ENCODE measurements around the gene ABI1. TPM values are rescaled to one million over a fixed set of nuclear protein-coding genes. Genes with fewer than 3 reads are reported as not detected.

Gene ABI1
- total and polyA plus RNA-seq, 2 of the 13 experiments (the other 11 are each of a cell fraction or from before 2014, with no cell fraction given), result 20.9 to 22.9 TPM

GRCh38 chr10:26860443-26861204 is at the start of gene ABI1 (continued):
- TF ChIP-seq TFE3 (CRISPR knock-in tag; IDR thresholded peaks at IDR 0.05) (peak; percentile 44), ZHX1 (CRISPR knock-in tag; IDR thresholded peaks at IDR 0.05; ENCODE audit: low read depth) (no peak), PCBP1 (IDR thresholded peaks at IDR 0.05; ENCODE audit: borderline replicate concordance, low read depth, low read length) (no peak), ZBTB14 (CRISPR knock-in tag; IDR thresholded peaks at IDR 0.05) (no peak), RARG (CRISPR knock-in tag; IDR thresholded peaks at IDR 0.05; ENCODE audit: low read depth) (no peak), NR1H2 (CRISPR knock-in tag; IDR thresholded peaks at IDR 0.05; ENCODE audit: borderline replicate concordance, low read depth) (no peak), HNRNPH1 (optimal IDR thresholded peaks at IDR 0.05; ENCODE audit: low read depth, low read length) (peak; percentile 89), ZSCAN30 (CRISPR knock-in tag; IDR thresholded peaks at IDR 0.05) (peak; percentile 19; the same call in 1 of the 2 replicates), E2F2 (CRISPR knock-in tag; IDR thresholded peaks at IDR 0.05; ENCODE audit: borderline replicate concordance) (no peak), ZNF263 (CRISPR knock-in tag; IDR thresholded peaks at IDR 0.05) (peak; percentile 95), MNT (IDR thresholded peaks at IDR 0.05) (peak; percentile 33), RAD51 (IDR thresholded peaks at IDR 0.05; ENCODE audit: borderline replicate concordance) (no peak), KDM5B (CRISPR knock-in tag; IDR thresholded peaks at IDR 0.05; ENCODE audit: borderline replicate concordance) (peak; percentile 71; the same call in 1 of the 2 replicates), ZNF605 (CRISPR knock-in tag; IDR thresholded peaks at IDR 0.05) (peak; percentile 63; the same call in 1 of the 2 replicates), ZNF775 (CRISPR knock-in tag; IDR thresholded peaks at IDR 0.05; ENCODE audit: borderline replicate concordance) (no peak), NR0B2 (CRISPR knock-in tag; IDR thresholded peaks at IDR 0.05) (no peak; the same call in 1 of the 2 replicates), FOXM1 (CRISPR knock-in tag; IDR thresholded peaks at IDR 0.05) (no peak), ZKSCAN5 (CRISPR knock-in tag; IDR thresholded peaks at IDR 0.05) (no peak), PHF20 (CRISPR knock-in tag; IDR thresholded peaks at IDR 0.05) (peak; percentile 42; the same call in 1 of the 2 replicates), ZNF274 (CRISPR knock-in tag; IDR thresholded peaks at IDR 0.05) (0 out of 2 replicates have a peak, but pooled peaks have one; percentile 48), MED1 (CRISPR knock-in tag; IDR thresholded peaks at IDR 0.05) (peak; percentile 56; the same call in 1 of the 2 replicates)
